Measurements from ENCODE around the gene TPPP2.

TPPP2 gene

GRCh38 chr14:21063479-21063878 is 33.5 kb downstream of the TPPP2 start:
- TF ChIP-seq ZFX (IDR thresholded peaks at IDR 0.05; ENCODE audit: borderline replicate concordance): no peak
- no peak for TF ChIP-seq CTCF (IDR thresholded peaks at IDR 0.05)
- no peak overlapping the region for H3K27ac ChIP-seq

- TF ChIP-seq CTCF (IDR thresholded peaks at IDR 0.05) (peak; percentile 13; the same call in 1 of the 2 replicates), ZFX (IDR thresholded peaks at IDR 0.05; ENCODE audit: borderline replicate concordance) (no peak)
- H3K27ac ChIP-seq: no peak overlapping the region
Observed at GRCh38 chr14:21066882-21067502, 37.0 kb downstream of the TPPP2 start.

- no peak overlapping the region for H3K27ac ChIP-seq
- TF ChIP-seq CTCF (IDR thresholded peaks at IDR 0.05) (peak; percentile 68), ZFX (IDR thresholded peaks at IDR 0.05; ENCODE audit: borderline replicate concordance) (no peak)
Observed at GRCh38 chr14:21068521-21069387, 38.7 kb downstream of the TPPP2 start.

GRCh38 chr14:21069388-21070082 is 39.5 kb downstream of the TPPP2 start:
- no peak overlapping the region for H3K27ac ChIP-seq
- TF ChIP-seq ZFX (IDR thresholded peaks at IDR 0.05; ENCODE audit: borderline replicate concordance) (no peak), CTCF (IDR thresholded peaks at IDR 0.05) (no peak)

GRCh38 chr14:21070083-21070609 is 40.1 kb downstream of the TPPP2 start, which contains the start of gene ARHGEF40:
Gene ARHGEF40, plus strand, starts transcription at chr14:21070304. Its CDS starts 93 bp downstream, at chr14:21070397.
- no peak within 1 kb of the TSS for H3K27ac ChIP-seq
- TF ChIP-seq CTCF (IDR thresholded peaks at IDR 0.05): no peak
- TF ChIP-seq ZFX (IDR thresholded peaks at IDR 0.05; ENCODE audit: borderline replicate concordance): no peak

- no peak for TF ChIP-seq ZFX (IDR thresholded peaks at IDR 0.05; ENCODE audit: borderline replicate concordance)
- TF ChIP-seq CTCF (IDR thresholded peaks at IDR 0.05): no peak
- no peak overlapping the region for H3K27ac ChIP-seq
Observed at GRCh38 chr14:21070610-21071224, 40.7 kb downstream of the TPPP2 start.
